Fibroblast of pulmonary artery (primary cell): Measurements from ENCODE around the gene RTP5.

Experiments
- DNase-seq: peaks from one replicate; pipeline ENCODE4 v3.0.0-alpha.2; 2010; ENCODE audit warnings: low read depth
- H3K4me3 ChIP-seq: replicated peaks from 2 replicates; pipeline ENCODE4 v1.5.1; 2011; ENCODE audit warnings: low read depth, mild to moderate bottlenecking, control low read depth, low read length, moderate library complexity
- CTCF ChIP-seq: IDR thresholded peaks from 2 replicates; pipeline ENCODE4 v1.5.1; 2011; ENCODE audit warnings: mild to moderate bottlenecking, control low read depth, low read length, inconsistent platforms; ENCODE audit errors: missing control alignments

Gene RTP5

GRCh38 chr2:241846406-241846805 is 23.1 kb upstream of the RTP5 start:
- no peak for TF ChIP-seq CTCF
- no peak overlapping the region for H3K4me3 ChIP-seq
- DNase-seq: no peak

- DNase-seq: no peak
- H3K4me3 ChIP-seq: no peak overlapping the region
- TF ChIP-seq CTCF: no peak
Observed at GRCh38 chr2:241848761-241849615, 20.5 kb upstream of the RTP5 start.

- H3K4me3 ChIP-seq: no peak overlapping the region
- DNase-seq: no peak
- no peak for TF ChIP-seq CTCF
Observed at GRCh38 chr2:241849616-241850543, 19.6 kb upstream of the RTP5 start.

- DNase-seq: no peak
- TF ChIP-seq CTCF: no peak
- no peak overlapping the region for H3K4me3 ChIP-seq
Observed at GRCh38 chr2:241850544-241851324, 18.8 kb upstream of the RTP5 start.

GRCh38 chr2:241851325-241852115 is 18.0 kb upstream of the RTP5 start:
- no peak for DNase-seq
- TF ChIP-seq CTCF: no peak
- H3K4me3 ChIP-seq: no peak overlapping the region
